Transverse colon (tissue), 4 donors: ENCODE measurements around the gene STK11. TPM values are rescaled to one million over a fixed set of nuclear protein-coding genes. Genes with fewer than 3 reads are reported as not detected.

Experiments used
- DNase-seq: peaks from one replicate; pipeline ENCODE4 v3.0.0-alpha.2; 2019
- H3K27ac ChIP-seq, 4 donors: fragments of 200-600 bp; sonication (generic); 2 replicates each; pipeline ENCODE4 v1.5.1; 2016 to 2018; ENCODE audit warnings: inconsistent platforms in 4 of 4
- H3K27me3 ChIP-seq: fragments of 200-600 bp; sonication (generic); 2 replicates; pipeline ENCODE4 v1.5.1; 2017; ENCODE audit warnings: inconsistent platforms
- H3K36me3 ChIP-seq, 4 donors: fragments of 200-600 bp; sonication (generic); 2 replicates each; pipeline ENCODE4 v1.5.1; 2017 to 2019; ENCODE audit warnings: inconsistent platforms in 4 of 4
- H3K4me1 ChIP-seq, 4 donors: fragments of 200-600 bp; sonication (generic); 2 replicates each; pipeline ENCODE4 v1.5.1; 2017 to 2020; ENCODE audit warnings: inconsistent platforms in 4 of 4
- H3K4me3 ChIP-seq, 4 donors: fragments of 200-600 bp; sonication (generic); 1 replicate in 1 of 4; 2 replicates in 3 of 4; pipeline versions ENCODE4 v1.5.1 to v1.6.1; 2017 to 2019; ENCODE audit warnings: inconsistent platforms in 4 of 4
- H3K9me3 ChIP-seq, 2 donors: fragments of 200-600 bp; sonication (generic); 2 replicates each; pipeline ENCODE4 v1.5.1; 2017 to 2019; ENCODE audit warnings: inconsistent platforms in 2 of 2
- EP300 ChIP-seq: sonication (generic); formaldehyde crosslinking; IDR thresholded peaks from one replicate; pipeline ENCODE4 v1.6.1; 2017; ENCODE audit warnings: antibody characterized with exemption, low read depth
- POLR2A ChIP-seq: fragments of 450-650 bp; IDR thresholded peaks from one replicate; pipeline ENCODE4 v1.6.1; 2016; ENCODE audit warnings: antibody characterized with exemption, mild to moderate bottlenecking, moderate library complexity
- POLR2AphosphoS5 ChIP-seq, 3 donors: sonication (generic); formaldehyde crosslinking; IDR thresholded peaks; one replicate each; pipeline ENCODE4 v1.6.1; 2016; ENCODE audit warnings: antibody characterized with exemption in 3 of 3
- WGBS, 2 donors: methylation state at CpG; one replicate each; pipeline ENCODE4 v1.1.5; 2018; ENCODE audit warnings: low coverage in 1 of 2; 5-methylcytosine and 5-hydroxymethylcytosine counted together
- in situ Hi-C, 4 donors: fragments of 200-750 bp; cut with MboI; loops; one replicate each; pipeline versions ENCODE4 v1.15.0 to v1.15.1; 2017; ENCODE audit warnings: low sequenced_read_pairs in 3 of 4, low pct_ligation_motif_present in 1 of 4, low pct_unique_long_range_greater_than_20kb in 1 of 4
- intact Hi-C: fragments of 100-400 bp; cut with DNase I; formaldehyde crosslinking; loops from one replicate; pipeline ENCODE4 v1.15.1; 2023; ENCODE audit warnings: low total_unique reads
- total RNA-seq, 4 donors: library from RNA; depleted of rRNA; stranded (reverse); fragments of >200 nt; gene quantifications; one replicate each; pipeline ENCODE4 v1.1.0, GENCODE V29; 2016
- TF ChIP-seq, protein P1 (sequence below), 5 experiments: fragments of 200-600 bp in 3 of 5; fragments of 450-650 bp in 2 of 5; sonication (generic) in 3 of 5; IDR thresholded peaks; 1 replicate in 2 of 5; 2 replicates in 3 of 5; pipeline ENCODE4 v1.5.1; 2016 to 2017; ENCODE audit warnings: antibody characterized with exemption in 5 of 5, inconsistent platforms in 3 of 5, mild to moderate bottlenecking in 2 of 5, moderate library complexity in 1 of 5

STK11 gene
- total RNA-seq, 4 donors from 2014 or later, result 93.7 to 152 (median 103) TPM

DNA sequence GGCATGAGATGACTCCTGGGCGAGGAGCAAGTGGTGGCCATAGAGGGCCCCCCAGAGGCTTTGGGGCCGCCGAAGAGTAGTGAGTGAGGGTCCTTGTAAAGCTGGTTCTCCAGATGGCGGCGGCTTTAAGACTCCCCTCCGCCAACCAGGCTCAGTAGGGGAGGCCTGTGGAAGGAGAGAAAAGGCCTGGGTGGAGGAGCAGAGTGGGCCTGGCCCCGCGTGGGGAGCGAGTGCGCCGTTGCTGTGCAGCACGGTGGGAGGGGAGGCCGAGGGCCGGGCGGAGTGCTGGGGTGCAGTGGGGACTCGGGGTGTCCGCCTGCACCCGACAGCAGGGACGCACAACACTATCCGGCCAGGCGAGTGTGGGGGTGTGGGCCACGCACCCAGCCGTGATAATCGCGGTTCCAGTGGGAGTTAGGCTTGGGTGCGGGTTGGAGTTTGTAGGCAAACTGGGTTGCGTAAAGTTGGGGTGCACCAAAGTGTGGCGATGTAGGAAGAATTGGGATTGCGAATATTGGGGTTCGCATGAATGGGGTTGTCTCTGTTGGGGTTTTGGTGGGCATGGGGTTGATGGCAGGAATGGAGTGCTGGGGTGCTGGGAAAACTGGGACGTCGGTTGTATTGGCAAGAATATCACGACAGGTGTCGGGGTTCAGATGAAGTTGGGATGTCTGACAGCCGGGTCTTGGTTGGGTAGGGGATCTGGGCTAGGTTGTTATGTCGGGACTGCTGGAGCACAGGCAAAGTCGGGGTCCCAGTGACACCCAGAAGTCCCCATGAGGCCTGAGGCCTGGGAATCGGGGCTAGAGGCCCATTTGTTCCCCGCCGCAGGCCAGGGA, 62.9 kb downstream of the STK11 start:
- TF ChIP-seq POLR2AphosphoS5 (IDR thresholded peaks at IDR 0.05), result no peak
- no peak for TF ChIP-seq EP300
- TF ChIP-seq, protein P1, sequence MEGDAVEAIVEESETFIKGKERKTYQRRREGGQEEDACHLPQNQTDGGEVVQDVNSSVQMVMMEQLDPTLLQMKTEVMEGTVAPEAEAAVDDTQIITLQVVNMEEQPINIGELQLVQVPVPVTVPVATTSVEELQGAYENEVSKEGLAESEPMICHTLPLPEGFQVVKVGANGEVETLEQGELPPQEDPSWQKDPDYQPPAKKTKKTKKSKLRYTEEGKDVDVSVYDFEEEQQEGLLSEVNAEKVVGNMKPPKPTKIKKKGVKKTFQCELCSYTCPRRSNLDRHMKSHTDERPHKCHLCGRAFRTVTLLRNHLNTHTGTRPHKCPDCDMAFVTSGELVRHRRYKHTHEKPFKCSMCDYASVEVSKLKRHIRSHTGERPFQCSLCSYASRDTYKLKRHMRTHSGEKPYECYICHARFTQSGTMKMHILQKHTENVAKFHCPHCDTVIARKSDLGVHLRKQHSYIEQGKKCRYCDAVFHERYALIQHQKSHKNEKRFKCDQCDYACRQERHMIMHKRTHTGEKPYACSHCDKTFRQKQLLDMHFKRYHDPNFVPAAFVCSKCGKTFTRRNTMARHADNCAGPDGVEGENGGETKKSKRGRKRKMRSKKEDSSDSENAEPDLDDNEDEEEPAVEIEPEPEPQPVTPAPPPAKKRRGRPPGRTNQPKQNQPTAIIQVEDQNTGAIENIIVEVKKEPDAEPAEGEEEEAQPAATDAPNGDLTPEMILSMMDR (IDR thresholded peaks at IDR 0.05), result no peak
- TF ChIP-seq POLR2A, result no peak
- Histone ChIP-seq H3K9me3 (no peaks in the 10 kb centered on the region), H3K4me1 (peaks cover 60 to 78% (median 74%) of the 10 kb centered on the region in 4 donors), H3K36me3 (peaks cover 0 to 16% (median 8%) of the 10 kb centered on the region in 4 donors), H3K27me3 (no peaks in the 10 kb centered on the region), H3K27ac (peak overlapping the region; percentile 98 to 100 (median 100)), H3K4me3 (peak overlapping the region in 1 of 4 donors; percentile 85)
- WGBS, 2 donors, result 55 to 63% methylated on average over 8 to 40 of the region's 40 CpGs
- in situ Hi-C loops (no loop called here), intact Hi-C loops (no loop called here)
- no peak for DNase-seq

DNA sequence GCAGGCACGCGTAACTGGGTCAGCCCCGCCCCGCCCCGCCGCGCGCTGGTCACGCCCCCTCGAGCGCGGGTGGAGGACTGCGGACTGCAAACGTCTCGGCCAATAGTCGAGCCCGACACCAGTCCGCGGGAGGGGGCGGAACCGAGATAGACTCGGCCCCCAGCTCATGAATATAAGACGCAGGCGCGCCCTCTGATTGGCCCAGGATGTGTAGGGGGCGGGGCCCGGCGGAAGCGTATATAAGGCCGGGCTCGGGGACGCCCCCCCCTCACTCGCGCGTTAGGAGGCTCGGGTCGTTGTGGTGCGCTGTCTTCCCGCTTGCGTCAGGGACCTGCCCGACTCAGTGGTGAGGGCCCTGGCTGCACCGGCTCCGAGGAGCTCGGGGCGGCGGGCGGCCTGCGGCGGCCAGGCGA, 63.5 kb downstream of the STK11 start, which contains the start of gene CIRBP:
Gene CIRBP, plus strand, starts transcription at position 268 of the 413 bp plus-strand sequence. CDS start 1,602 bp downstream, outside the sequence.
- in situ Hi-C loops, result no loop called here
- Histone ChIP-seq H3K4me1 (peaks cover 65 to 83% (median 79%) of the 10 kb centered on the region in 4 donors), H3K27ac (peak within 1 kb of the TSS; percentile 98 to 100 (median 100)), H3K36me3 (peaks cover 0 to 21% (median 9%) of the 10 kb centered on the region in 4 donors), H3K4me3 (peak within 1 kb of the TSS; percentile 71 to 85 (median 74)), H3K9me3 (no peaks in the 10 kb centered on the region), H3K27me3 (no peaks in the 10 kb centered on the region)
- intact Hi-C loops, result no loop called here
- 1% methylated on average over 44 of the region's 50 CpGs; no CpG with 5 or more reads in 1 of the 2 donors for WGBS, 2 donors
- peak; percentile 100 for DNase-seq
- TF ChIP-seq POLR2AphosphoS5 (IDR thresholded peaks at IDR 0.05) (peak; percentile 94 to 100 (median 99)), POLR2A (peak; percentile 97), EP300 (no peak)
- TF ChIP-seq, protein P1 (IDR thresholded peaks at IDR 0.05), result no peak

DNA sequence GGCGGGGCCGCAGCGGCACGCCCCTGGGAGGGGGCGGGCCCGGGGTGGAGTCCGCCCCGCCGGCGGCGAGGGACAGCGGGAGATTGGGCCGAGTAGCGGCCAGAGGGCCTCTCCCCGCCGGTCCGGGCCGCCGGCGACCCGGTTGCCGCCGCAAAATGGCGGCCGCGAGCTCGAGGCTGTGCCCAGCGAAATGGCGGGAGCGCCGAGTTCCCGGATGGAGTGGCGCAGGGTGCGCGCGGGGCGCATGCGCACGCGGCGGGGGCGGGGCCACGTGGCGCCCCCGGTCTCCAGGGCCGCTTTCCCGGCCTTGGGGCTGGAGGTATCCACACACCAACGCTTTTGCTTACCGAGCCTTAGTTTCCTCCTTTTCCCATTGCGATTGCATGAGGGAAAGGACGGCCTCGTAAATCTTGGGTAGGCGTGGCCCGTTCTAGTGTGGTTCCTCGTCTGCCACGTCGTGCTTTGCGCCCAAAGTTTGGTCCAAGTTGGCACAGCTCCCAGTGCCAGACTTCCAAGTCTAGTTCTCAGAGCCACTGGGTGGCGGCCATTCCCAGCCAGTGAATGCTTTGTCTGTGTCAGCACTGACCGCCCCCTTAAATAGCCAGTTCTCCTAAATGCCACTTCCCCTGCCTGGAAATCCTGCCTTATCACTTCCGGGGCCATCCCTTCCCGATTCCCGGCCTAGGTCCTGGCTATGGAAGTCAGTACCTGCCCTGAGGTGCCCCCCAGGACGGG, 64.1 kb downstream of the STK11 start:
- Histone ChIP-seq H3K27me3 (no peaks in the 10 kb centered on the region), H3K36me3 (peaks cover 0 to 27% (median 12%) of the 10 kb centered on the region in 4 donors), H3K4me3 (peak overlapping the region; percentile 71 to 85 (median 74)), H3K9me3 (no peaks in the 10 kb centered on the region), H3K27ac (peak overlapping the region; percentile 98 to 100 (median 100)), H3K4me1 (peaks cover 70 to 89% (median 85%) of the 10 kb centered on the region in 4 donors)
- in situ Hi-C loops (no loop called here), intact Hi-C loops (no loop called here)
- DNase-seq, result peak; percentile 89
- peak; percentile 30 for TF ChIP-seq EP300
- TF ChIP-seq POLR2AphosphoS5 (IDR thresholded peaks at IDR 0.05), result peak in 1 of 3 donors; percentile 10
- TF ChIP-seq, protein P1 (IDR thresholded peaks at IDR 0.05), result no peak
- no peak for TF ChIP-seq POLR2A
- WGBS, 2 donors, result 0% methylated on average over 28 of the region's 64 CpGs; no CpG with 5 or more reads in 1 of the 2 donors
